HG03439 (cell line): Measurements from ENCODE around the gene EWSR1.
"Not testable (repeated sequence)": the region's sequence is repeated elsewhere in the genome, so short reads cannot be mapped to it uniquely, and the experiment has no call there.

Source experiments
- ATAC-seq: cut with Tn5 transposase; IDR thresholded peaks from one replicate; pipeline ENCODE4 v1.9.1; 2021; ENCODE audit warnings: mild to moderate bottlenecking, moderate library complexity; ENCODE audit not compliant: unreplicated experiment

EWSR1 gene

GRCh38 chr22:29267858-29268510, at the start of gene EWSR1, which contains the start of gene RHBDD3:
Gene EWSR1, plus strand, starts transcription at chr22:29268268. Its CDS starts 69 bp downstream, at chr22:29268337.
Gene RHBDD3, minus strand, starts transcription at chr22:29267981. Its CDS starts 2,355 bp downstream, at chr22:29265626.
- peak; percentile 83 for ATAC-seq

DNA sequence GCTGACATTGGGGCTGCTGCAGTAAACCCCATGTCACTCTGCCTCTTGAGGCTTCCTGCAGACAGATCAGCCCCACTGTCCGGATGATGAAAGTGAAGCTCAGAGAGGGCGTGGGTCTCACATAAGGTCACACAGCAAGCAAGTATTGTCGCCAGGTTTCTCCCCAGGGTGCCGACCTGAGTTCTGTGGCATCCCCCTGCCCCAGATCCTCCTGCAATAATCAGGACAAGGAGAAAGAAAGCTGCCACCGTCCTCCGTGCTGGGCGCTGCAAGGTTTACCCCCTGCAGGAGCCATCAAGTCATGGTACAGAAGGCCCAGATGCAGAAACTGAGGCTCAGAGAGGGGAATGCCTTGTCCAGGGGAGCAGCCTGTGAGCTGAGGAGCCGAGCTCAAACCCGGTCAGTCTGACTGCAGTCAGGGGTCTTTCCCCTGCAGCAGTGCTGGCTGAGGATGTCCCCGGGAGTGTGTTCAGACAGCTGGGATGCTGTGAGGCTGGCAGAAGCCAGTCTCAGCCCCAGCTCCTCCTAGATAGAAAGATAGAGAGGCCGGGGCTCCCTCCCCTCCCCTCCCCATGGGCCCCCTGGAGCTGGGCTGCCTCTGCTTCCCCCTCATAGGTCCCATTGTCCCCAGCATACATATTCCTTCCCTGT, 49.2 kb upstream of the EWSR1 start:
- ATAC-seq, result no peak

DNA sequence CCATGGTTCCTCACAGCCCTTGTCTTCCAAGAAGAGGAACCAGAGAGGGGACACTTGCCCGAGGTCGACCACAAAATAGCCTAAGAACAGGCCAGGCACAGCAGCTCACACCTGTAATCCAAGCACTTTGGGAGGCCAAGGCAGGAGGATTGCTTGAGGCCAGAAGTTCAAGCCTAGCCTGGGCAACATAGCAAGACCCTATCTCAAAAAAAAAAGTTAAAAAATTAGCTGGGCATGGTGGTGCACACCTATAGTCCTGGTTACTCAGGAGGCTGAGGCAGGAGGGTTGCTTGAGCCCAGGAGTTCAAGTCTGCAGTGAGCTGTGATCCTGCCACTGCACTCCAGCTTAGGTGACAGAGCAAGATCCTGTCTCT, 48.7 kb upstream of the EWSR1 start:
- not testable (repeated sequence) for ATAC-seq

GRCh38 chr22:29219881-29220670, 48.0 kb upstream of the EWSR1 start:
- ATAC-seq, result no peak

DNA sequence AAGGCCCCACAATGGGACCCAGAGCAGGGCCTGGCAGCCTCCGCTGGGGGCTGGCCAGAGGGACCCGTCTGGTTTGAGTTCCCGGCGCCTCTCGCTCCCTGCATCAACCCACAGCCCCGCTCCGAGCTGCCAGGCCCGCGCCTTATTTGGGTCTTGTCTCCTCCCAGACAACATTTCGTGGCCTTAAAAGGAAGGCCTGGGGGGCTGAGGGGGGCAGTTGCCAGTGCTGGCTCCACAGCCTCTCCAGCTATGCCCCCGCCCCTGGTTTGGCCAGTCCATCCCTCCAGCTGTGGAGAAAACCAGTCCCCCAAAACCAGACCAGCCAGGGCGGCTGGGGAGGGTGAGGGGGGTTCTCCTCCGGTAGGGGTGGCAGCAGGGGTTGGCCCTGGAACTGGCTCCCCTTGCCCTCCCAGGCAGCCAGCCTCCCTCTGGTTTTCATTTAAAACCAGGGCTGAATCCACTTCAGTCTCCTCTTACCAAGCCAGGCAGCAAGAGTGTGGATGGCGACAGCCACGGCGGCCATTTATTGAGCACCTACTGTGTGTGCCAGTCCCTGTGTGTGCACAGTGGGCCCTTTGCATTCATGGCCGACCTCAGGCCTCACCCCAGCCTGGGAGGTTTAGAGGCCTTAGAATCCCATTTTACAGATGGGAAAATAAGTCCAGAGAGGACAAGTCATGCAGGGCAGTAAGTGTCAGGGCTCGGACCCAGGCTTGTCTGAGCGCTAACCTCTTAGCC, 43.8 kb upstream of the EWSR1 start:
- ATAC-seq, result no peak

DNA sequence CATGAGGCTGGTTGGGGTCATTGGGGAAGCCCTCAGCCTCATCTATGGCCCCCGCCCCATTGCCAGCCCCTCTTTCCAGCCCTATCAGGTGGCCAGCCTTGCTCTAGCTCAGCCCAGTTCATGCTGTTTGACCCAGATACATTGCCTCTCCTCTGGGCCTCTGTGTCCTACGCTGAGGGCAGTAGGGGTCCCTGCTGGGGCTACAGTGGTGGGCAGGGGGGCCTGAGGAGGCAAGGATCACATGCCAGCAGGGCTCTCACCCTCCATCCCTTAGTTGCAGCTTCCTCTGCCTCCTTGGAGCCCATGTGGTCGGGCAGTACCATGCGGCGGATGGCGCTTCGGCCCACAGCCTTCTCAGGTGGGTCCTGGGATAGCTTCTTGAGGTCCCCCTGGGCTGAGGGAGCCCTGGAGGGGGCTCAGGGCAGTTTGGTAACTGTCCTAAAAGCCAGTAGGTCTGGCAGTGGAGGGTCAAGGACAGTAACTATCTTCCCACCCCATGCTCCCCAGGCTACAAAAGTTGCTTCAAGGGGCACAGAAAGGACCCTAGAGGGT, 43.1 kb upstream of the EWSR1 start:
- no peak for ATAC-seq

DNA sequence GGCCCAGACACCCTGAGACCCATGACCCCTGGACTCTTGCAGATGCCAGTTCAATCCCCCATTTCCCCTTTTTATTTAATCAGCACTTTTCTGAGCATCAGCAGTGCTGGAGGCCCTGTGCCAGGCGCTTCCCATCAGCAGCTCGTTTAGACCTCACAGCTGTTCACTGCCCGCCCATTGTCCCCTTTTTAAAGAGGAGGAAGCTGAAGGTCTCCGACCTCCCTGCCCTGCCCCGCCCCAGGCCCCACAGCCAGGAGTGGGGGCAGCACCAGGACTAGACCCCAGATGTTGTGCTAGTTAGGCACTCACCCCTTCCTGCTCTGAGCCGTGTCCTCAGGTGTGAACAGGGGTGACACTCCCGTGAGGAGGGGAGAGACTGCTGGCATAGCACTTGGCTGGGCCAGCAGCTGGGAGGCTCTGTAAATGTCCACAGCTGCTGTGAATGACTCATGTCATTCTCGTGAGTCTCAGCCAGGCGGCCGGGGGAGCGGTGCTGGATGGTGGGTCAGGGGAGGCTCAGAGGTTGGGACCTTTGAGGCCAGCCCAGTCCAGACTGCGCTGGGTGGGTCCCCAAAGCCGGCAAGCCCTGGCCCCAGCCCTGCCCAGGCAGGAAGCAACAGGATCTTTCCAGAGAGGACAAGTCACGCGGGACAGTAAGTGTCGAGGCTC, 42.5 kb upstream of the EWSR1 start:
- ATAC-seq, result no peak

DNA sequence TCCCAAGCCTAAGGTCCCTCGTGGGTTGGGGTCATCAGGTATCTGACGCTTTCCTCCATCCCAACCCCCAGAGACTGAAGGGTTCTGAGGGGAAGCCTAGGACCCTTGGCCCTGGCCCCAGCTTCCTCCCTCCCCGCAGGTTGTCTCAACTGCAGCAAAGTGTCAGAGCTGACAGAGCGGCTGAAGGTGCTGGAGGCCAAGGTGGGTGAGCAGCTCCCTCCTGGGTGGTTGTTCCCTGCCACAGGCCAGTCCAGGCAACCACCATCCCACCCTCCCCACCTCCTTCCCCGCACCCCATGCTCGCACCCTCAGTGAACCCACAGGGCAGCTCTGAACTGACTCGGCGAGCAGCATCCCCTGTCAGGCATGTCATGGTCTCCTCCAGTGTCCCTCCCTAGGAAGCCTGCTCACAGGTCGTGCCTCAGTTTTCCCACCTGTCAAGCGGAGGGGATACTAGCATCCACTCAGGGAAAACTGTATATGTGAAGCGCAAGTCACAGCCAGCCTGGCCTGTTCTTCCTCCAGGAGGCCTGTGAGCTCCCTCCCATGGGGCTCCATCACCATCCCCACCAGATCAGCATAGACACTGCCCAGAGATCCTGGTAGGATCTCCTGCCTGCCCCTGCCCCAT, 41.6 kb upstream of the EWSR1 start:
- ATAC-seq, result no peak

DNA sequence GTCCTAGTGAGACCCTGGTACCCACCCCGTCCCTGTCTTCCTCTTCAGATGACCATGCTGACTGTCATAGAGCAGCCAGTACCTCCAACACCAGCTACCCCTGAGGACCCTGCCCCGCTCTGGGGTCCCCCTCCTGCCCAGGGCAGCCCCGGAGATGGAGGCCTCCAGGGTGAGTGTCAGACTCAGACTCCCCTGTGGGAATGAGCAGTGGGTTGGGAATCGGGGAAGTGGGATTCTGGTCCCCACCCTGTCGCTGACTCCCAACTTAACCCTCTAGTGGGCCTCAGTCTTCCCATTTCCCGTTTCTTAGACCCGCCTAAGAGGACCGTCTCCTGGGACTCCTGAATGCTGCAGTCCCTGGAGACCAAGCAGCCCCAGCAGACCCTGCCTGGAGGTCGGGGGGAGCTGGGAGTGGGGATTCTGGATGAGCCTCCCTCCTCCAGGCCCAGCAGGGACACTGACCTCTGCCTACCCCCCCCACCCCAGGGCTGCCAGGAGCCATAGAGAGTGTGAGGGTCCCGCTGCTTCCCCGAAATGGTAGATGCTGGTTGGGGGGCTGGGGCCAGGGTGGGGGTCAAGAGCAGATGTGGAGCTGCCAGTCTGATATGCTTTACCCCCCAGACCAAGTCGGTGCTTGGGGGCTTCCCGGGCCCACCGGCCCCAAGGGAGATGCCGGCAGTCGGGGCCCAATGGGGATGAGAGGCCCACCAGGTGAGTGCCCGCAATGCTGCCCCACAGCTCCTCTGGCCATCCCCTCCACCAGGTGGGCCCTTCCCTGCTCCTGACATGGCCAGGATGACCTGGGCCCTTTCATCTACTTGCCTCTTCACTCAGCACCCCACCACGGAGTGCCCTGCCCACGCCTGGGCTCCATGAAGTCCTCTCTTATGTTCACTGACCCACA, 36.8 kb upstream of the EWSR1 start:
- ATAC-seq, result no peak

- ATAC-seq, result no peak
Measured at GRCh38 chr22:29231971-29232959, 35.8 kb upstream of the EWSR1 start.

- no peak for ATAC-seq
Measured at GRCh38 chr22:29233277-29233877, 34.7 kb upstream of the EWSR1 start.

DNA sequence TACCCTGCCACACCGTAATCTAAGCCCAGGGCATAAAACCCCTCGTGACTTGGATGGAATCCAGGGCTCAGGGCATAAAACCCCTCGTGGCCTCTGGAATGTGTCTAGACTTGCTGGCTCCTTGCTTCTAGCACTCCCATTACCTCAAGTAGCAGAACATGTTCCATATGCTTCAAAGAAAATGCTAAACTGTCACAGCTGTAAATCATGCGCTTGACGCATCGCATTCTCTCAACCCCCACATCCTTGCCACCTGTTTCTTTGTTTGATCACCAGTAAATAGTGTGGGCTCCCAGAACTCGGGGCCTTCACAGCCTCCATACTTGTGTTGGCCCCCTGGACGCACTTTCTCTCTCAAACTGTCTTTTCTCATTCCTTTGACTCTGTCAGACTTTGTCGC, 27.6 kb upstream of the EWSR1 start:
- not testable (repeated sequence) for ATAC-seq

DNA sequence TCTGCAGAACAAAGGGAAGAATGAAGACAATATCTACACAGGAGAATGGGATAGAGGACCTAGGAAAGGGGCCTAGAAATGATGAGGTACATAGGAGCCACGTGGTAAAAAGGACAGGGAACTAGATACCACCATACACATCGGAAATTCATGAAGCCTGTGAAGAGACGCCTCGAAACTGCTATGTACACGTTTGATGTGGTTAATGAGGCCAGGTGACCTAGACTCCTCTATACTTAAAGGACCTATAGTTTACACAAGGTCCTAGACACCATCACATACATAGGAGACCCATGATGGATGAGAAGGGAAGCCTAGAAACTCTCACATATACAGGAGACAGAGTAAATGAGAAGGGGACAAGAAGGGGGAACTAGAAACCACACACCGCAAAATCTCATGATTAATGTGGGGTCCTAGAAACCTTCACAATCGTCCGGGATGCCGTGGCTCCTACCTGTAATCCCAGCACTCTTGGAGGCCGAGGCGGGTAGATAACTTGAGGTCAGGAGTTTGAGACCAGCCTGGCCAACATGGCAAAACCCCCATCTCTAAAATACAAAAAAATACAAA, 24.1 kb upstream of the EWSR1 start:
- ATAC-seq, result no peak

GRCh38 chr22:29244785-29245625, 23.1 kb upstream of the EWSR1 start:
- no peak for ATAC-seq

GRCh38 chr22:29245626-29246385, 22.3 kb upstream of the EWSR1 start:
- peak; percentile 54 for ATAC-seq
